GM18907 (cell line): Measurements from ENCODE around the gene OOEP.
A peak's percentile ranks its signal among the peaks of the same experiment; 100 is the strongest.
"Not testable (repeated sequence)": the region's sequence is repeated elsewhere in the genome, so short reads cannot be mapped to it uniquely, and the experiment has no call there.

ENCODE experiments used
- ATAC-seq: cut with Tn5 transposase; IDR thresholded peaks from one replicate; pipeline ENCODE4 v1.9.1; 2021; ENCODE audit warnings: mild to moderate bottlenecking, moderate library complexity; ENCODE audit not compliant: unreplicated experiment

OOEP gene

GRCh38 chr6:73369563-73369962 is at the start of gene OOEP:
OOEP (minus strand) TSS chr6:73369897; CDS start chr6:73369792, 105 bp downstream.
- no peak for ATAC-seq

DNA sequence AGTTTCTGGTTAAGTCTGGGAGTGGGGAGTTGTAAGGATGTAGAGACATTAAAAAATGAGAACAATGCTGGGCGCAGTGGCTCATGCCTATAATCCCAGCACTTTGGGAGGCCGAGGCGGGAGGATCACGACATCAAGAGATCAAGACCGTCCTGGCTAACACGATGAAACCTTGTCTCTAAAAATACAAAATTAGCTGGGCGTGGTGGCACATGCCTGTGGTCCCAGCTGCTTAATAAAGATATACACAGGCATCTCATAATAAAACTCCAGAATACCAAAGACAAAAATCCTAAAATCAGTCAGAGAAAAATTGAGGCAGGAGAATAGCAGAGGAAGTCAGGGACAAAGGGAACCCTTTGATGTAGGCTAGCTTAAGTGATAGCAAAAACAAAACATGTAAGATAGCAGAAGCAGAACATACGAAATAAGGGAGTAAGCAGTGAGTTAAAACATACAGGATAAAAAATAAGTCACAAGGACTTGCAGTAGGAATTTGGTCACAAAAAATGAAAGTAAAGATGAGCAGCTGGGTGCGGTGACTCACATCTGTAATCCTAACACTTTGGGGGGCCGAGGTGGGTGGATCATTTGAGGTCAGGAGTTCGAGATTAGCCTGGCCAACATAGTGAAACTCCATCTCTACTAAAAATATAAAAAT is 48.5 kb upstream of the OOEP start:
- no peak for ATAC-seq

GRCh38 chr6:73413102-73413501 is 43.4 kb upstream of the OOEP start:
- no peak for ATAC-seq

DNA sequence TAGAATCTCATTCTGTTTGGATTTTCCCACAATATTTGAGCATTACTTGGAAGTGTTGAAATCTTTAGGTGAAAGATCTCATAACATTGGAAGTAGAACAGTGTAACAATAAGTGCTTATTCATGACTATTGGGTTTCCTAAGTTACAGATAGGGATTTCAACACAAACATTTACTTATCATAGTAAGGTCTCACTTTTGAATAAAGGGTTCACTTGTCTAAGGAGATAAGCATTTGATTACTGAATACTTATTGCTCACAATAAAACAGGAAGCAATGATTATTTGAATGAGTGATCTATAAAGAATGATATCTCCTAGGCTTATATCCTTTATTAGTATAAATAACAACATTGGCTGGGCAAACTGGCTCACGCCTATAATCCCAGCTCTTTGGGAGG is 39.7 kb upstream of the OOEP start:
- no peak for ATAC-seq

DNA sequence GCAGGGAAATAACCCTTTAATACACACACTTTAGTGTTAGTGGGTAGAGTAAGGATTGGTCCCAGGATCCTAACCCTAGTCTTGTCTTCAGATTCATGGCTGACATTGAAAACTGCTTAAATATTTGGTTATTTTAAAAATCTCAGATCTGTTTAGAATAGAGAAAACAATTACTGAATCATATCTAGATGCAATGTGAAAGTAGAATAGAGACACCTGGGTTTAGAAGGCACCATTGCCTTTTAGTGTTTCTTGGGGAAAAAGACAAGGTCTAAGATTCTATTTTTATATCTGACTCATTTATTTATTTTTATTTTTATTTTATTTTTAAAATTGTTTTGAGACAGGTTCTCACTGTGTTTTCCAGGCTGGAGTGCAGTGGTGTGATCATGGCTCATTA is 31.0 kb upstream of the OOEP start:
- ATAC-seq: no peak

- ATAC-seq: no peak
Measured at GRCh38 chr6:73395875-73396274, 26.2 kb upstream of the OOEP start.

DNA sequence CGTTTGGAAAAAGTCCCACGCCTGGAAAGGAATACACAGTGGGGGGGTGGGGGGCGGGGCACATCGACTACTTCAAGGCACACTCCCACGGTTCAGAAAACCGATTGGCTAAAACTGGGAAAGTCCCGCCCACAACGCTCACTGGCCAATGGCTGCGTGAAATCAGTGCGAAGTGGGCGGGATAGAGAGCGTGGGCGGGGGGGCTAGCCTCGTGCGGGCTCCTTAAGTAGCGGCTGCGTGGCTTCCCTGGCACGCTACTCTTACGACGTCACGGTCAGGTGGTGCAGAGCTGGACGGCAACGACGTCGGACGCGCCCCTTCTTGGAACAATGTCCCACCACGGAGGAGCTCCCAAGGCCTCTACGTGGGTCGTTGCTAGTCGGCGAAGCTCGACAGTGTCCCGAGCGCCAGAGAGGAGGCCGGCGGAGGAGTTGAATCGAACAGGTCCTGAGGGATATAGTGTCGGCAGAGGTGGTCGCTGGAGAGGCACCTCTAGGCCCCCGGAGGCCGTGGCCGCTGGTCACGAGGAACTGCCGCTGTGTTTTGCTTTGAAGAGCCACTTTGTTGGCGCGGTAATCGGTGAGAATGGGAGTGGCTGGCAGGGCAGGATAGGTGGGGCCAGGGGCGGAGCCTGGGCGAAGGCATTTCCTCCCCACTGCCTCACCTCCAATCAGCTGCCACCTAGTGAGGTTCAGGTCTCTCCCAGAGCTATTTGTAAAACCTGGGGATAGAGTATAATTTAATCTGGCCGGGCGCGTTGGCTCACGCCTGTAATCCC is 25.1 kb upstream of the OOEP start, which contains the start of gene DDX43:
TSS of gene DDX43 (plus strand) at position 252 of the 778 bp plus-strand sequence. CDS start at position 330, 78 bp downstream.
- no peak for ATAC-seq

- ATAC-seq: no peak
Measured at GRCh38 chr6:73393278-73393677, 23.6 kb upstream of the OOEP start.

GRCh38 chr6:73392188-73392587 is 22.5 kb upstream of the OOEP start:
- not testable (repeated sequence) for ATAC-seq

DNA sequence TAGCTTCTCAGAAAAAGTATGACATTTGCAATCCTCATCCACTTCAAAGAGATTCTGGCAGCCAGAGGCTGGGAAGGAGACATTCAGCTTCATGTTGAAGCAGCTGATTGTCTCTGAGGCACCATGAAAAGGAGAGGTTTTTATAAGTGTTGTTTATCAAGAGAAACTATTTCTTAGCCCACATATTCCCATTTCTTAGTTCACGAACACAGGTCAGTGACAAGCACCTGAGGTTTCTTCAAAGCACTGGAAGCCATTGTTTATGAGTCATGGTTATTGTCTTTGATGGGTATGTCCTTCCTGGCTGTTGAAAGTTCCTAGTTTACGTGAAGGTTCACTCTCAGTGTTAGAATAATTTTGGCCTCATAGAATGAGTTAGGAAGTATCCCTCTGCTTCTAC is 22.0 kb upstream of the OOEP start:
- ATAC-seq: no peak

- ATAC-seq: no peak
Measured at GRCh38 chr6:73389854-73390253, 20.2 kb upstream of the OOEP start.

GRCh38 chr6:73388800-73389512 is 19.3 kb upstream of the OOEP start:
- ATAC-seq: peak; percentile 78

- peak; percentile 20 for ATAC-seq
Measured at GRCh38 chr6:73388433-73388799, 18.7 kb upstream of the OOEP start.

DNA sequence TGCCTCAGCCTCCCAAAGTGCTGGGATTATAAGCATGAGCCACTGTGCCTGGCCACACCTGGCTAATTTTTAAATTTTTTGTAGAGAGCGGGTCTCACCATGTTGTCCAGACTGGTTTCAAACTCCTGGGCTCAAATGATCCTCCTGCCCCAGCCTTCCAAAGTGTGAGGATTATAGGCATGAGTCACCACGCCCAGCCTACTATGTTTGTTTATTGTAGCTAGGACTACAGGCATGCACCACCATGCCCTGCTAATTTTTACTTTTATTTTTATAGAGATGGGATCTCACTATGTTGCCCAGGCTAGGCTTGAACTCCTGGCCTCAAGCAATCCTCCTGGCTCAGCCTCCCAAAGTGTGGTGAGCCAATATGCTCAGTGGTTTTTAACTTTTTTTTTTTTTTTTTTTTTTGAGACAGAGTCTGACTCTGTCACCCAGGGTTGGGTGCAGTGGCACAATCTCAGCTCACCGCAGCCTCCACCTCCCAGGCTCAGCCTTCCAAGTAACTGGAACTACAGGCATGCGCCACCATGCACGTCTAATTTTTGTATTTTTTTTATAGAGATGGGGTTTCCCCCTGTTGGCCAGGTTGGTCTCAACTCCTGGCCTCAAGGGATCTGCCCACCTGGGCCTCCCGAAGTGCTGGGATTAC is 12.9 kb upstream of the OOEP start:
- no peak for ATAC-seq

- ATAC-seq: not testable (repeated sequence)
Measured at GRCh38 chr6:73381531-73381930, 11.8 kb upstream of the OOEP start.

- no peak for ATAC-seq
Measured at GRCh38 chr6:73377225-73377624, 7.5 kb upstream of the OOEP start.

- no peak for ATAC-seq
Measured at GRCh38 chr6:73375216-73375615, 5.5 kb upstream of the OOEP start.

DNA sequence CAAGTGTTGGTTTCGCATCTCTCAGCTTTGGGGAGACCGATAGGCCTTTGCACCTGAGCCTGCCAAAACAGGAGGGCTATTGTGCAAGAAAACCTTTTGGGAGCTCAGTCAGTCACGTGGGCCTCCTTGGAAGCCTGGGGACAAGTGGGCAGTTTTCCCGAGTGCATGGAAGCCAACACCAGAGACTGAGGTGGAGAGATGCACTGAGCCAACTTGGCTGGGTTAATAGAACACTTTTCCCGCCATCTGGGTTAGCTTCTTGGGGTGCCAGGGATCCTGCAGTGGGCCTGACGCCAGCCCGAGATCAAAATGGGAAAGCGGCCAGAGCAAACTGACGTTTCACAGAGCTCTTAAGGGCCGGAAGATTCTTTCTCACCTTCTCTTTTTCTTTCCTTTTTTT is 2.8 kb upstream of the OOEP start:
- no peak for ATAC-seq

DNA sequence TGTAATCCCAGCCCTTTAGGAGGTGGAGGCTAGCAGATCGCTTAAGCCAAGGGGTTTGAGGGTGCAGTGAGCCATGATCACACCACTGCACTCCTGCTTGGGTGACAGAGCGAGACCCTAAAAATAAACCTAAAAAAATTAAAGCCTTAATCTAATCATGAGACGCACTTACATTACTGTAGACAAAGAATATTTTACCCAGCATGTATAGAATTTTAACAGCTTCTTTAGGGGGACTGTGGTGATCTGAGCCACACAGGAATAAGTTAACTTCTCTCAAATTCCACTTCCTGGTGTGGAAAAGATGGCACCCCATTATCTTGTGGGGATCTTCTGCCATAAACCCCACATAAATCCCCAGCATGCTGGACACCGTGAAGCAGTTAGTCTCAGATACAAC is 2.3 kb upstream of the OOEP start:
- ATAC-seq: no peak

DNA sequence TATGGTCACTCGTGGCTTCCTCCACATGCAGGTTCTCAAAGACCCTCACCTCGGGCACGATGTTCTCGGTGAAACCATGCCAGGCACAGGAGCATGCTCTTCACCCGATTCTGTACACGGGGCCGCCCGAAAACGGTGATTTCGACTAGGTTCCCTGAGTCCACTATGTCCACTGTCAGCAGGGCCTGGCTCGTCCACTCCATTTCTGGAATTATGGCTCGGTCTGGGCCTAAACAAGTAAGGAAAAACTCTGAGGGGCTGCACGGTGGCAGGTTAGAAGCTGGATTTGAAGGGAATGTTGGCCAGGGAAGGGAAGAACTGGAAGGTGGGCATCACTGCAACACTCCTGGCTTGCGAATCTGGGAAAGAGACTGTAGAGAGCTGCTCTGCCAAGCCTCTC is 540 bp downstream of the OOEP start:
- ATAC-seq: no peak

DNA sequence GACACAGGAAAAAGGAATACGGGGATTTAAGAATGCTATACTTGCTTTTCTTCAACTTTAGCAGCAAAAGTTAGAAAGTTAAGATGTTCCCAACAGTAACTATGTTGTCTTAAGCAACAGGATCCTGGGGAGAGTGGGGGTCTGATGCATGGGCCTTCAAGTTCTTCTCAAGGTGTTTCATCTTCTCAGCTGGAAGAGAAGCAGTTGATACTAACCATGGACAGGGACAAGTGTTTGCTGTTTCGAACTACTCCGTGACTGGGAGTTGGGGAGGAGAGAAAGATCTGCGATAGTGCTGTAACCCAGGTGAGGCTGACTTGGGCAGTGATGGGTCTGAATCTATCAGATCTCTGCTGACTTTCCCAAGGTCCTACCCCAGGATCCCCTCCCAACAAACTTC is 1.0 kb downstream of the OOEP start:
- no peak for ATAC-seq
